DMS114 treated with DMSO at 0.1 percent for 48 hours (cell line): ENCODE data around the gene LCE4A.

ENCODE experiments used
- DNase-seq: peaks from one replicate; lab custom pipeline; 2025; ENCODE audit not compliant: unreplicated experiment; lab: John Stamatoyannopoulos, UW

Gene LCE4A

GRCh38 chr1:152745289-152745704 lies 37.3 kb downstream of the LCE4A start:
- DNase-seq = no peak

GRCh38 chr1:152745765-152746444 lies 37.9 kb downstream of the LCE4A start:
- no peak for DNase-seq

GRCh38 chr1:152747831-152748230 lies 39.9 kb downstream of the LCE4A start:
- no peak for DNase-seq

GRCh38 chr1:152752225-152752624 lies 44.3 kb downstream of the LCE4A start:
- no peak for DNase-seq

- no peak for DNase-seq
Observed at GRCh38 chr1:152753586-152753985, 45.6 kb downstream of the LCE4A start.

GRCh38 chr1:152756872-152757271 lies 48.9 kb downstream of the LCE4A start:
- no peak for DNase-seq

- no peak for DNase-seq
Observed at GRCh38 chr1:152757747-152758146, 49.8 kb downstream of the LCE4A start, which contains the start of gene KPRP. Gene KPRP, plus strand, starts transcription at chr1:152758025. Its CDS starts 1,564 bp downstream, at chr1:152759589.

GRCh38 chr1:152758636-152759035 lies 50.7 kb downstream of the LCE4A start:
- no peak for DNase-seq
